OCI-LY3 (cell line): ENCODE data around the gene YPEL3.

Experiments
- CTCF ChIP-seq: fragments of 200-600, 300-600 bp; sonication (generic); IDR thresholded peaks from 2 replicates; pipeline ENCODE4 v1.5.1; 2014; ENCODE audit warnings: antibody characterized with exemption, low read length, low read depth
- EZH2phosphoT487 ChIP-seq: fragments of 200-600 bp; shearing (Covaris generic); IDR thresholded peaks from 2 replicates; pipeline ENCODE4 v1.6.1; 2018; ENCODE audit warnings: antibody characterized with exemption, mixed run types, low read depth

GRCh38 chr16:30136971-30137605, 41.1 kb upstream of the YPEL3 start:
- no peak for TF ChIP-seq EZH2phosphoT487
- TF ChIP-seq CTCF = no peak
